H1 (cell line): Measurements from ENCODE around the gene MAP7D2. TPM values are rescaled to one million over a fixed set of nuclear protein-coding genes. Genes with fewer than 3 reads are reported as not detected.

Experiments
- BRCA1 ChIP-seq: IDR thresholded peaks from 2 replicates; pipeline ENCODE4 v1.6.1; 2012; ENCODE audit warnings: low read depth, low read length, improper control_type of control experiment
- CHD1 ChIP-seq: IDR thresholded peaks from 2 replicates; pipeline ENCODE4 v1.6.1; 2012; ENCODE audit warnings: low read depth, low read length, improper control_type of control experiment
- EZH2 ChIP-seq: fragments of 200-600 bp; sonication (generic); IDR thresholded peaks from 2 replicates; pipeline ENCODE4 v1.7.1; 2012; ENCODE audit warnings: low read depth, mild to moderate bottlenecking, moderate library complexity, low read length, inconsistent platforms; ENCODE audit not compliant: severe bottlenecking
- PHF8 ChIP-seq: fragments of 200-600 bp; sonication (generic); conservative IDR thresholded peaks from 2 replicates; pipeline ENCODE4 v1.7.1; 2012; ENCODE audit warnings: low read depth, mild to moderate bottlenecking, inconsistent platforms, low read length, moderate library complexity
- RAD21 ChIP-seq, 2 experiments: IDR thresholded peaks in 1 of 2; conservative IDR thresholded peaks in 1 of 2; 2 replicates each; pipeline ENCODE4 v1.6.1; 2011; ENCODE audit warnings: low read depth in 2 of 2, low read length in 2 of 2, improper control_type of control experiment in 1 of 2, inconsistent platforms in 1 of 2, mild to moderate bottlenecking in 1 of 2, moderate library complexity in 1 of 2
- SRF ChIP-seq: IDR thresholded peaks from 2 replicates; pipeline ENCODE4 v1.6.1; 2011; ENCODE audit warnings: mild to moderate bottlenecking, low read depth, low read length, moderate library complexity
- TAF1 ChIP-seq: IDR thresholded peaks from 2 replicates; pipeline ENCODE4 v1.6.1; 2011; ENCODE audit warnings: mild to moderate bottlenecking, low read depth, low read length
- TCF12 ChIP-seq: IDR thresholded peaks from 2 replicates; pipeline ENCODE4 v1.6.1; 2011; ENCODE audit warnings: low read depth, mild to moderate bottlenecking, low read length
- TEAD4 ChIP-seq: IDR thresholded peaks from 2 replicates; pipeline ENCODE4 v1.6.1; 2012; ENCODE audit warnings: low read depth, low read length, inconsistent platforms, mixed read lengths
- polyA plus RNA-seq, 7 experiments: library from polyadenylated mRNA; depleted of rRNA in 3 of 7; stranded (reverse) in 5 of 7; unstranded in 2 of 7; fragments of >200 nt in 5 of 7; fragments of 200-250 nt in 2 of 7; gene quantifications; 1 replicate in 5 of 7; 2 replicates in 1 of 7; 4 replicates in 1 of 7; pipeline versions ENCODE4 v1.2.1 to v1.2.3, GENCODE V29; 2011 to 2013; ENCODE audit warnings: missing spikeins in 2 of 7, mixed read lengths in 2 of 7
- total RNA-seq: library from RNA; stranded (reverse); fragmentation: NEBNext Ultra II Directional; extraction: Animal tissue kit (Norgen Biotek cat#: 25700); gene quantifications from 2 replicates; pipeline ENCODE4 v1.2.1, GENCODE V29; 2021

The MAP7D2 gene
- total and polyA plus RNA-seq, 2 of the 8 experiments (the other 6 are each of a cell fraction or from before 2014, with no cell fraction given), result 0.65 to 0.83 TPM

- TF ChIP-seq RAD21 (IDR thresholded peaks at IDR 0.05 in 1 of 2, conservative IDR thresholded peaks at IDR 0.05 in 1 of 2; ENCODE audit: low read depth in 2 of 2, low read length in 2 of 2) (no peak), BRCA1 (no peak), EZH2 (no peak), SRF (no peak), CHD1 (no peak), TAF1 (no peak), TEAD4 (no peak), PHF8 (no peak), TCF12 (no peak)
Observed at GRCh38 chrX:19958552-19959486, 157.9 kb downstream of the MAP7D2 start (continued).
